Right cardiac atrium (tissue), 5 donors: ENCODE measurements around the gene SPATA2. TPM values are rescaled to one million over a fixed set of nuclear protein-coding genes. Genes with fewer than 3 reads are reported as not detected.
"Not testable (repeated sequence)": the region's sequence is repeated elsewhere in the genome, so short reads cannot be mapped to it uniquely, and the experiment has no call there.

Experiments
- ATAC-seq, 2 donors: fragments of 200-7000 bp; cut with Tn5 transposase; one replicate each; pipeline versions ENCODE4 v1.8.0 to v1.9.1; 2020; ENCODE audit warnings: moderate library complexity in 2 of 2, mild to moderate bottlenecking in 1 of 2
- DNase-seq, 3 donors: peaks; one replicate each; pipeline ENCODE4 v3.0.0-alpha.2; 2020
- H3K27ac ChIP-seq: one replicate; pipeline ENCODE4 v1.5.1; 2013; ENCODE audit warnings: mild to moderate bottlenecking, low read length, control low read depth, moderate library complexity
- H3K27me3 ChIP-seq: one replicate; pipeline ENCODE4 v1.6.1; 2013; ENCODE audit not compliant: control insufficient read depth, insufficient read depth
- H3K4me1 ChIP-seq: one replicate; pipeline ENCODE4 v1.6.1; 2013; ENCODE audit warnings: low read length; ENCODE audit not compliant: control insufficient read depth, insufficient read depth
- H3K4me3 ChIP-seq: one replicate; pipeline ENCODE4 v1.5.1; 2013; ENCODE audit warnings: low read length, control low read depth
- H3K9me3 ChIP-seq: one replicate; pipeline ENCODE4 v1.6.1; 2013; ENCODE audit warnings: low read length; ENCODE audit not compliant: control insufficient read depth
- WGBS: extraction: QIAGEN DNeasy Blood & Tissue Kit; methylation state at CpG from one replicate; pipeline ENCODE4 v1.1.7; 2013; 5-methylcytosine and 5-hydroxymethylcytosine counted together
- intact Hi-C, 4 donors: fragments of 100-400 bp; cut with DNase I; formaldehyde crosslinking; loops; one replicate each; pipeline versions ENCODE4 v1.11.0 to v1.14.0; 2022 to 2023
- long read RNA-seq, 4 donors: library from polyadenylated mRNA; unstranded; transcript quantifications; one replicate each; pipeline ENCODE4 v2.0.0, GENCODE V29; 2020 to 2021
- polyA plus RNA-seq: library from polyadenylated mRNA; stranded (reverse); fragments of 200-250 nt; gene quantifications from one replicate; pipeline ENCODE4 v1.2.3, GENCODE V29; 2013
- total RNA-seq, 4 donors: library from RNA; stranded (reverse); fragmentation: NEBNext Ultra II Directional; extraction: Animal tissue kit (Norgen Biotek cat#: 25700); gene quantifications; one replicate each; pipeline ENCODE4 v1.2.1, GENCODE V29; 2021
- donor health status: healthy with polysubstance abuse.
- donor health status: DM: no; HTN: yes; CAD: no.
- donor health status: DM: no; HTN: no; CAD: no.
- donor health status: DM: no; HTN: yes; CAD: no; lungs with severe emphysema.
- donor health status: DM: yes; HTN: yes; CAD: no.

The SPATA2 gene, protein sequence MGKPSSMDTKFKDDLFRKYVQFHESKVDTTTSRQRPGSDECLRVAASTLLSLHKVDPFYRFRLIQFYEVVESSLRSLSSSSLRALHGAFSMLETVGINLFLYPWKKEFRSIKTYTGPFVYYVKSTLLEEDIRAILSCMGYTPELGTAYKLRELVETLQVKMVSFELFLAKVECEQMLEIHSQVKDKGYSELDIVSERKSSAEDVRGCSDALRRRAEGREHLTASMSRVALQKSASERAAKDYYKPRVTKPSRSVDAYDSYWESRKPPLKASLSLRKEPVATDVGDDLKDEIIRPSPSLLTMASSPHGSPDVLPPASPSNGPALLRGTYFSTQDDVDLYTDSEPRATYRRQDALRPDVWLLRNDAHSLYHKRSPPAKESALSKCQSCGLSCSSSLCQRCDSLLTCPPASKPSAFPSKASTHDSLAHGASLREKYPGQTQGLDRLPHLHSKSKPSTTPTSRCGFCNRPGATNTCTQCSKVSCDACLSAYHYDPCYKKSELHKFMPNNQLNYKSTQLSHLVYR
- 1 to 10 TPM; 6.4 to 8.2 (median 7.1) TPM for total RNA-seq
- polyA plus RNA-seq: 5.5 TPM
- long read RNA-seq, donor 1, full-length matches to known transcripts: 25 of 36 reads
- long read RNA-seq, donor 1, partial matches to known transcripts: 2 of 36 reads
- long read RNA-seq, donor 1, other reads (novel, unspliced or antisense): 9 of 36 reads
- long read RNA-seq, donor 2, full-length matches to known transcripts: 10 of 16 reads
- long read RNA-seq, donor 2, partial matches to known transcripts: 1 of 16 reads
- long read RNA-seq, donor 2, other reads (novel, unspliced or antisense): 5 of 16 reads
- long read RNA-seq, donor 3, full-length matches to known transcripts: 12 of 22 reads
- long read RNA-seq, donor 3, partial matches to known transcripts: 2 of 22 reads
- long read RNA-seq, donor 3, other reads (novel, unspliced or antisense): 8 of 22 reads
- long read RNA-seq, donor 4, full-length matches to known transcripts: 12 of 16 reads
- long read RNA-seq, donor 4, partial matches to known transcripts: 4 of 16 reads
- long read RNA-seq, donor 4, other reads (novel, unspliced or antisense): 0 of 16 reads

DNA sequence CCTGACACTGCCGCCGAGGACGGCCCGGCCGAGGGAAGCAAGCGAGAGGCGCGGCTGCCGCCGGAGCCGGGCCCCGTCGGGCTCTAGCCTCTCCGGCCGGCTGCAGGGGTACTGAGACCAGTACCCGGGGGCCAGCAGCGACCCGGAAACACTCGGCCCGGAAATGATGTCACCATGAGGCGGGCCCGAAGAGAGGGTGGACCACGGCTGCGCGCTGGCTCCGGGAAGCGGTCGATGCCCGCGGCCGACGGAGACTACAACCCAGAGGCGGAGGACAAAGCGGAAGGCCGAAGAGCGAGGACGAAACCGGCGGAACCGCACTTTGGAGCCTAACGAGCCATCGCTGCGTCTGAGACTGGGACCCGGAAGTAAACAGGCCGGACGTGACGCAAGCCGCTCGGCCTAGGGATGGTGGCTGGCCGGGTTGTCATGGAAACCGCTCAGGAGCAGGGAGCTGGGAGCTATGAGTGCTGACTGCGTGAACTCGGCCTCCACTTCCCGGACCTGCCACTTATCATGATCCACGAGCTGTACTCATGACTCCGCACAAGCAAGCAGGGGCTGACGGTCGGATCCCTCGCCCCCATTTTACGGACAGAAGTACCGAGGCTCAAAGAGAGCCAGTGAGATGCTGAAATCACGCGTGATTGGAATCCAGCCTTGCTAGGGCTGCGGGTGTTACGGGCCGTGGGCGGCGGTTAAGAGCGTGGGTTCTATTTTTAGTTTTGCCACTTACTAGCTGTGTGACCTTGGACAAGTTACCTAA lies at the start of gene SPATA2:
Gene SPATA2 (minus strand): TSS at position 150 of the 766 bp plus-strand sequence. CDS start 7,039 bp downstream, outside the sequence.
- WGBS: under 1% methylated on average over 69 of the region's 69 CpGs
- no peaks in the 10 kb centered on the region for H3K27me3 ChIP-seq
- H3K4me1 ChIP-seq: peaks cover 13% of the 10 kb centered on the region
- ATAC-seq (peak; percentile 96), DNase-seq (peak; percentile 97 to 99 (median 98))
- intact Hi-C loops: no loop called here
- no peaks in the 10 kb centered on the region for H3K9me3 ChIP-seq
- peak within 1 kb of the TSS; percentile 93 for H3K4me3 ChIP-seq
- H3K27ac ChIP-seq: peak within 1 kb of the TSS; percentile 92

DNA sequence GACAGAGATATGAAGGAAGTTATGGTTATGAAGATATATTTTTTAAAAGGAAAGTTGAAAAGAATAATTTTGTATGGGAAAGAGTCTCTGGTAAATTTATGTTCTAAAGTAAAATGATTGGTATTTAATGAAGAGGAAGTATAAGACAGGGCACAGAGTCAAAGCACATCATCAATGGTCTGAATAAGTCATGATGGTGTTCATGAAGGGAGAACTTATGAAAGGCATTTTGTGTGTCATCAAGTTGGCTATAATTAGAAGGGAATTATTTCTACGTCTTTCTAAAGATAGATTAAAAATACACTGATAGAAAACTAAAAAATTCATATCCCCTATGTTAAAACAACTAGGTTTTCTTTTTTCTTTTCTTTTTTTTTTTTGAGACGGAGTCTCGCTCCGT lies 46.1 kb upstream of the SPATA2 start:
- Histone ChIP-seq H3K4me1 (no peaks in the 10 kb centered on the region), H3K27me3 (no peaks in the 10 kb centered on the region), H3K4me3 (no peak overlapping the region), H3K9me3 (no peaks in the 10 kb centered on the region), H3K27ac (no peak overlapping the region)
- WGBS: 85% methylated on average over 4 of the region's 4 CpGs
- ATAC-seq (no peak), DNase-seq (no peak)
- intact Hi-C loops: no loop called here

DNA sequence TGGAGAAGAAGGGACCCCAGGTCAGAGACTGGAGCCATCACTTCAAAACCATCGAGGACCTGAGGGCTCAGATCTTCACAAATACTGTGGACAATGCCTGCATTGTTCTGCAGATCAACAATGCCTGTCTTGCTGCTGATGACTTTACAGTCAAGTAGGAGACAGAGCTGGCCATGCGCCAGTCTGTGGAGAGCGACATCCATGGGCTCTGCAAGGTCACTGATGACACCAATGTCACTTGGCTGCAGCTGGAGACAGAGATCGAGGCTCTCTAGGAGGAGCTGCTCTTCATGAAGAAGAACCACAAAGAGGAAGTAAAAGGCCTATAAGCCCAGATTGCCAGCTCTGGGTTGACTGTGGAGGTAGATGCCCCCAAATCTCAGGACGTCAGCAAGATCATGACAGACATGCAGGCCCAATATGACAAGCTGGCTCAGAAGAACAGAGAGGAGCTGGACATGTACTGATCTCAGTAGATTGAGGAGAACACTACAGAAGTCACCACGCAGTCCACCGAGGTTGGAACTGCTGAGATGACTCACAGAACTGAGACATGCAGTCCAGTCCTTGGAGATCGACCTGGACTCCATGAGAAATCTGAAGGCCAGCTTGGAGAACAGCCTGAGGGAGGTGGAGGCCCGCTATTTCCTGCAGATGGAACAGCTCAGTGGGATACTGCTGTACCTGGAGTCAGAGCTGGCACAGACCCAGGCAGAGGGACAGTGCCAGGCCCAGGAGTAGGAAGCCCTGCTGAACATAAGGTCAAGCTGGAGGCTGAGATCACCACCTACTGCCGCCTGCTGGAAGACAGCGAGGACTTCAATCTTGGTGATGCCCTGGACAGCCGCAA lies 42.0 kb upstream of the SPATA2 start:
- 78% methylated on average over 12 of the region's 12 CpGs for WGBS
- intact Hi-C loops, H3K9me3 ChIP-seq, H3K4me1 ChIP-seq, H3K27me3 ChIP-seq, ATAC-seq, H3K4me3 ChIP-seq: not testable (repeated sequence)
- peak overlapping the region; percentile 72 for H3K27ac ChIP-seq
- DNase-seq: peak; percentile 64 to 90 (median 88)

DNA sequence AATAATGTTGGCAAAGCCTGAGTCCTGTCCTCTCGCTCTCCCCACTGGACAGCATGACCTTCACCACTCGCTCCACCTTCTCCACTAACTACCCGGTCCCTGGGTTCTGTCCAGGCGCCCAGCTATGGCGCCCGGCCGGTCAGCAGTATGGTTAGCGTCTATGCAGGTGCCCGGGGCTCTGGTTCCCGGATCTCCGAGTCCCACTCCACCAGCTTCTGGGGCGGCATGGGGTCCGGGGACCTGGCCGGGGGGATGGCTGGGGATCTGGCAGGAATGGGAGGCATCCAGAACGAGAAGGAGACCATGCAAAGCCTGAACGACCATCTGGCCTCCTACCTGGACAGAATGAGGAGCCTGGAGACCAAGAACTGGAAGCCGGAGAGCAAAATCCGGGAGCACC lies 41.4 kb upstream of the SPATA2 start:
- 96% methylated on average over 18 of the region's 18 CpGs for WGBS
- H3K4me3 ChIP-seq: no peak overlapping the region
- no peaks in the 10 kb centered on the region for H3K9me3 ChIP-seq
- DNase-seq (no peak), ATAC-seq (no peak)
- H3K27me3 ChIP-seq: no peaks in the 10 kb centered on the region
- intact Hi-C loops: no loop called here
- H3K4me1 ChIP-seq: no peaks in the 10 kb centered on the region
- peak overlapping the region; percentile 3 for H3K27ac ChIP-seq

DNA sequence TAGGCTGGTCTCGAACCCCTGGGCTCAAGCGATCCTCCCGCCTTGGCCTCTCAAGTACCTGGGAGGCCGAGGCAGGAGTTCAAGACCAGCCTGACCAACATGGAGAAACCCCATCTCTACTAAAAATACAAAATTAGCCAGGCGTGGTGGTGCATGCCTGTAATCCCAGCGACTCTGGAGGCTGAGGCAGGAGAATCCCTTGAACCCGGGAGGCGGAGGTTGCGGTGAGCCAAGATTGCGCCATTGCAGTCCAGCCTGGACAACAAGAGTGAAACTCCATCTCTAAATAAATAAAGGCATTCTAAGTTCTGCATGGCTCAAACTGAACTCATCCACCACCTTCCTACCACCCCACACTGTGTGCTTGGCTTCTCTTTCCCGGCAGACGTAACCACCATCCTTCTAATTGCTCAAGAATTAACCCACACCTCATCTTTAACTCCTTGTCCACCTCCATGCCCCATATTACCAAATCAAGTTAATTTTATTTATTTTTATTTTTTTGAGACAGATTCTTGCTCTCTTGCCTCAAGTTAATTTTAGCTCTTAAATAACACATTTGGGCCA lies 40.6 kb upstream of the SPATA2 start:
- ATAC-seq, H3K9me3 ChIP-seq, DNase-seq, H3K27ac ChIP-seq, H3K27me3 ChIP-seq, H3K4me3 ChIP-seq, intact Hi-C loops, H3K4me1 ChIP-seq: not testable (repeated sequence)
- 92% methylated on average over 12 of the region's 12 CpGs for WGBS

DNA sequence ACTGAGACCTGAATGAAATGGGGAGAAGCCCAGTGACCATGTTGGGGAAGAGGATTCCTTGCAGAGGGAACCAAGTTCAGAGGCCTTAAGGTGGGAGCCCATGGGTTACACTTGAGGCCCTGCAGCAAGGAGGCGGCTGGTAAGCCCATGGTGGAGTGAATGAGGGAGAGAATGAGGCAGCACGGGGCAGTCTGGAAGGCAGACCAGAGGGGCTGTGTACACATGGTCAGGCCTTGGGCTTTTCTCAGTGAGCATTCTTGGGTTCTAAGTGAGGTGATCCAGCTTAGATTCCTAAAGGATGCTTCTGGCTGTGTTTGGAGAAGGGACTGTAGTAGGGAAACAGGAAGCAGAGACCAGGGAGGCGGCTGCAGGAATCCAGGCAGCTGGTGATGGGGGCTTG lies 39.8 kb upstream of the SPATA2 start:
- DNase-seq (no peak), ATAC-seq (no peak)
- Histone ChIP-seq H3K9me3 (no peaks in the 10 kb centered on the region), H3K4me3 (no peak overlapping the region), H3K4me1 (no peaks in the 10 kb centered on the region), H3K27me3 (no peaks in the 10 kb centered on the region), H3K27ac (no peak overlapping the region)
- intact Hi-C loops: no loop called here
- WGBS: 90% methylated on average over 3 of the region's 3 CpGs

DNA sequence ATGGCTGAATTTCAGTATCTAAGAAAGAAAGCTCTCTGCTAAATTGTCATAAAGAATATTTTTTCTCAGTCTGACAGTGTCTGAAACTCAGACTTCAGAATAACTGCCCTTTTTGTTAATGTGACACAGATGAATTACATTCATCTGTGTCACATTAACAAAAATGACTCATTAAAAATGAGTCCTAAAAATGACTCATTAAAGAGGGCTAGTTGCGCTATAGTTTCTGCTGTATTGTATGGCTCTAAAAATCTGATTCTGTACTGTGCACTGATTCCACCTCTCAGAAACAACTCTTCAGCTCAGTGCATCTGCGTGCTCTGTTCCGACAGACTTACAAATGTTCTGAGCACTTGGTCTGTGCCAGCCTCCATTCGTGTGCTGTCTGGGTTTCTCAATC lies 35.8 kb upstream of the SPATA2 start:
- Histone ChIP-seq H3K4me3 (no peak overlapping the region), H3K27me3 (no peaks in the 10 kb centered on the region), H3K27ac (no peak overlapping the region), H3K9me3 (no peaks in the 10 kb centered on the region), H3K4me1 (no peaks in the 10 kb centered on the region)
- intact Hi-C loops: no loop called here
- 93% methylated on average over 4 of the region's 4 CpGs for WGBS
- no peak for DNase-seq
- ATAC-seq: no peak

DNA sequence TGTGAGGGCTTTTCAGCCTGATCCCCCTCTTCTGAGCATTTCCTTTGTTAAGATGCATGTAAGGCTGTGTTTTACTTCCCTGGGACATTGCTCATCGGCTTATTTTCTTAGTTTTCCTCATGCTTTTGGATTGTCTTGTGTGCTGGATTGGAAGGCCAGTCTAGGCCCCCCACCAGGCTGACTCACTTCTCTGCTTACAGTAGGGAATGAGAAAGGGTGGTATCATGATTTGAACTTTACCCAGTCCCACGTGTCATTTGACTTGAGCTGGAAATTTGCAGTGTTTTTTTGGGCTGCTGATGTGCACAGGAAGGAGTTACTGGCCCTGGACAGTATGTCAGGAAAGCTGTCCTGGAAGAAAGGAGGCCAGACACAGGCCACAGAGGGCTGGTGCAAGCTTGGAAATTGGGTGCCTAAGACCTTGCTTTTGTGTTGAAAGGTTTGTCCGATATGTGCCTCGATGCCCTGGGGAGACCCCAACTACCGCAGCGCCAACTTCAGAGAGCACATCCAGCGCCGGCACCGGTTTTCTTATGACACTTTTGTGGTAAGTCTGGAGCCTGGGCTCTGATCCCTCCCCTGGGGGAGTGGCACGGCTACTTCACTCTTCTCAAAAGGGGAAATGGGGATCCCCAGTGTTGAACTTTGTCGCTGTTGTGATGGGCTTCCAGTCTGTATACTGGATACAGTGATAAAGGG lies 33.6 kb upstream of the SPATA2 start:
- H3K27ac ChIP-seq: no peak overlapping the region
- 91% methylated on average over 11 of the region's 11 CpGs for WGBS
- intact Hi-C loops: no loop called here
- ATAC-seq: peak in 1 of 2 donors; percentile 34
- H3K4me3 ChIP-seq: no peak overlapping the region
- DNase-seq: no peak
- H3K27me3 ChIP-seq: no peaks in the 10 kb centered on the region
- H3K9me3 ChIP-seq: no peaks in the 10 kb centered on the region
- no peaks in the 10 kb centered on the region for H3K4me1 ChIP-seq

DNA sequence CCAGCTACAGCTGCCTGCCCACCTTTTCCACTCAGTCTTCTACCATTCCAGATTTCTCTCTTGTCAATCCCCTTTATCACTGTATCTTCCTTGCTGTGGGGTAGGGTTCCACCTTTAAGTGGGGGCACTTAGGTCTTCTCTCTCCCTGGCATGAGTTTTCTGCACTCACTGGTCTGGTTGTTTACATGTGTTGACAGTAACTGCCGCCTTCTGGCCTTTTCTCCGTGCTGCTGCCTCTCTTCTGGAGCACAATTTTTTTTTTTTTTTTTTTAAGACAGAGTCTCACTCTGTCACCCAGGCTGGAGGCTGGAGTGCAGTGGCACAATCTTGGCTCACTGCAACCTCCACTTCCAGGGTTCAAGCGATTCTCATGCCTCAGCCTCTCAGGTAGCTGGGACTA lies 32.8 kb upstream of the SPATA2 start:
- ATAC-seq (no peak), DNase-seq (no peak)
- Histone ChIP-seq H3K27ac (no peak overlapping the region), H3K4me3 (no peak overlapping the region), H3K4me1 (no peaks in the 10 kb centered on the region), H3K9me3 (no peaks in the 10 kb centered on the region), H3K27me3 (no peaks in the 10 kb centered on the region)
- intact Hi-C loops: no loop called here
- WGBS: 84% methylated on average over 3 of the region's 3 CpGs
